OCI-LY7 (cell line): ENCODE measurements around the gene CACNA2D4. TPM values are rescaled to one million over a fixed set of nuclear protein-coding genes. Genes with fewer than 3 reads are reported as not detected.

Experiments
- BruUV-seq: library from RNA; stranded (reverse); fragments of 400-500 nt; replicated peaks from 2 replicates; lab custom pipeline; 2021; lab: Mats Ljungman, UMichigan
- CTCF ChIA-PET: fragments of 300-600 bp; sonication (Branson Sonifier 250); formaldehyde crosslinking; loops from one replicate; lab custom pipeline; 2022; ENCODE audit warnings: antibody characterized with exemption; ENCODE audit not compliant: unreplicated experiment; lab: Charles Lee
- POLR2A ChIA-PET: fragments of 300-600 bp; sonication (Branson Sonifier 250); formaldehyde crosslinking; loops from one replicate; lab custom pipeline; 2022; ENCODE audit warnings: antibody characterized with exemption; lab: Charles Lee
- DNase-seq: peaks from one replicate; pipeline ENCODE4 v3.0.0-alpha.2; 2015; ENCODE audit warnings: low spot score
- H2AFZ ChIP-seq: fragments of 200-600 bp; sonication (generic), shearing (Covaris generic); 2 replicates; pipeline ENCODE4 v1.6.1; 2014; ENCODE audit warnings: mild to moderate bottlenecking, antibody characterized with exemption, low read length, moderate library complexity
- H3K27ac ChIP-seq: fragments of 200-600 bp; sonication (generic); 2 replicates; pipeline ENCODE4 v1.5.1; 2014; ENCODE audit warnings: mixed run types, low read depth, mild to moderate bottlenecking, moderate library complexity, low read length, inconsistent platforms; ENCODE audit not compliant: poor library complexity, severe bottlenecking
- H3K36me3 ChIP-seq: fragments of 200-600 bp; sonication (generic); 2 replicates; pipeline ENCODE4 v1.6.1; 2014; ENCODE audit warnings: mild to moderate bottlenecking, antibody characterized with exemption, low read length, moderate library complexity, mixed read lengths; ENCODE audit not compliant: insufficient read depth
- H3K4me1 ChIP-seq: fragments of 200-600 bp; sonication (generic); 2 replicates; pipeline ENCODE4 v1.5.1; 2014; ENCODE audit warnings: mild to moderate bottlenecking, low read length; ENCODE audit not compliant: insufficient read depth, poor library complexity, severe bottlenecking
- H3K4me2 ChIP-seq: fragments of 200-600 bp; sonication (generic); 2 replicates; pipeline ENCODE4 v1.6.1; 2014; ENCODE audit warnings: mild to moderate bottlenecking, low read length
- H3K4me3 ChIP-seq: fragments of 200-600 bp; sonication (generic); 2 replicates; pipeline ENCODE4 v1.5.1; 2014; ENCODE audit warnings: mild to moderate bottlenecking, low read depth, low read length; ENCODE audit not compliant: poor library complexity, severe bottlenecking
- H3K79me2 ChIP-seq: fragments of 200-600 bp; sonication (generic); 2 replicates; pipeline ENCODE4 v1.6.1; 2016; ENCODE audit warnings: low read depth, mild to moderate bottlenecking, low read length, moderate library complexity, mixed read lengths; ENCODE audit not compliant: insufficient read depth
- H3K9me2 ChIP-seq: fragments of 200-600 bp; sonication (generic); 2 replicates; pipeline ENCODE4 v1.6.1; 2016; ENCODE audit warnings: mild to moderate bottlenecking, low read length, mixed read lengths; ENCODE audit not compliant: insufficient read depth
- H3K9me3 ChIP-seq: fragments of 200-600 bp; sonication (generic); 2 replicates; pipeline ENCODE4 v1.6.1; 2014; ENCODE audit warnings: mild to moderate bottlenecking, mixed run types, low read length, mixed read lengths
- H4K20me1 ChIP-seq: fragments of 200-600 bp; sonication (generic); 2 replicates; pipeline ENCODE4 v1.6.1; 2014; ENCODE audit warnings: mild to moderate bottlenecking, antibody characterized with exemption, low read length, moderate library complexity, mixed read lengths; ENCODE audit not compliant: insufficient read depth
- EZH2phosphoT487 ChIP-seq: fragments of 200-600 bp; sonication (generic); IDR thresholded peaks from 2 replicates; pipeline ENCODE4 v1.6.1; 2018; ENCODE audit warnings: low read depth, borderline replicate concordance, mild to moderate bottlenecking, mixed run types, antibody characterized with exemption, low read length, moderate library complexity, mixed read lengths
- intact Hi-C: fragments of 100-400 bp; cut with micrococcal nuclease; formaldehyde crosslinking; loops from one replicate; pipeline ENCODE4 v1.10.0; 2022; ENCODE audit not compliant: unreplicated experiment
- total RNA-seq, 2 experiments: library from RNA; depleted of rRNA in 1 of 2; stranded (reverse); fragments of >200 nt in 1 of 2; shearing (Covaris generic) in 1 of 2; gene quantifications; 2 replicates each; pipeline ENCODE4 v1.2.3, GENCODE V29; 2014 to 2022
- TF ChIP-seq, protein P1 (sequence below): fragments of 200-600 bp; sonication (generic); conservative IDR thresholded peaks from 2 replicates; pipeline ENCODE4 v1.5.1; 2014; ENCODE audit warnings: mild to moderate bottlenecking, antibody characterized with exemption, low read length, moderate library complexity, mixed read lengths

CACNA2D4 gene
- total RNA-seq, 2 experiments from 2014 or later, result 0.13 TPM; not detected in 1

DNA sequence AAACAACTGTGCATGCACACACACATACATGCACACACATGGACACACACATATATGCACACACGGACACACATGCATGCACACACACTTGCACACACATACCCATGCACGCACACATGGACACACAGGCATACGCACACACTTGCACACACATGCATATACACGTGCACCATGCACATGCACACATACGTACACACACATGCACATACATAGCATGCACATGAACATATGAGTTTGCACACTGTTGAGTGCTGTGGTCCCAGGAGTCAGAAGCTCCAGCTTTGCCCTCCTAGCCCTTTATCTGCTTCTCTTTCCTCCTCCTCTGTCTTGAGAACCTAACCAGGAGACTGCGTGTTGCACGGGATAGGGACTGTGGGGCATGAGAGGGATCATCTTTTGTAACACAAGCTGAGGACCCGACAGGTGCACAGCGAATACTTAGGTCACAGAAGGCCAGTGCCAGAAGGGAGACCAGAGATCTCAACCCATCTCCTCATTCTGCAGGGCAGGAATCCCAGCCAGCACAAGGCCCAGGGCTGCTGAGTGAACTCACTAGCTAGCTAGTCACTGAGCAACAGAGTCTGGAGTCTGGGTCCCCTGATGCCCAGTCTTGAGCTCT lies 101.6 kb downstream of the CACNA2D4 start:
- CTCF ChIA-PET, result no interaction called here

DNA sequence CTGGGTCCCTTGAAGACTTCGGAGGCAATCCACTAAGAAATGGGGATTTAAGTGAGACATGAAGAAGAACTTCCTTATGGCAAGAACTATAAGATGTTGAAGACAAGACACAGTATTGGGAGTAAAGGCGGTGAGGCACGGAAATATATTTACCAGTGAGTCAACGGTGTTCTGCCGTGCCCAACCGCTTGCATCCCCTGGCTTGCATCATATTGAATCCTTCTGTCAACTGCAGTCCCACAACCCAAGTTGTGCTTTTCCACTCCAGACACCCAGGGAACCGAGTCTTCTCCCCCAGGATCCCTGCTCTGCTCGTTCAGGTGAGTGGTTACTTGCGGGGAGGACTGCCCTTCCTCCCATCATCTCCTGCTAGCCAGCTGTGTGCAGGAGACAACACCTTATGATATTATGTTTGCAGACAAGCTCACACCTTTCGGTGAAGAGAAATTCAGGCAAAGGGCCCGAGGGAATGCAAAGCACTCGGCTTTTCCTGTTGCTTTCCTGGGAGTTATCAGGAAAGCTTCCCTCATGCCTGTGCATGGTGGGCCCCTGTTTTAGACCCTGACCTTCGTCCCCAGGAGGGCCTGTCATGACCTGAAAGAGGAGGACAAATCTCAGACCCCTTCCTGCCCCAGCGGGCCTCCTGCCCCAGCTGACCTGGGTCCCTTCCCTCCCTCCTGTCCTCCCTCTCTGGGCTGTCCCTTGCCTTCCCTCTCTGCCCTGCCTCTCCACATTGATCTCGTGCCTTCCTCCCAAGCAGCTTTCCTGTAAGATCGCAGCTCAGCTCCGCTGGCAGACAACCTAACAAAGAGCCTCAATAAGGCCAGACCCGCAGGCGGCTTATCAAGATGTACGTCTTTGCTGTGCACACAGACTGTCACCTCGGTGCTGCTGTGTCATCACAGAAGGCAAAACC lies 102.4 kb downstream of the CACNA2D4 start:
- H3K27ac ChIP-seq, result no peak overlapping the region
- TF ChIP-seq EZH2phosphoT487, result no peak
- TF ChIP-seq, protein P1, sequence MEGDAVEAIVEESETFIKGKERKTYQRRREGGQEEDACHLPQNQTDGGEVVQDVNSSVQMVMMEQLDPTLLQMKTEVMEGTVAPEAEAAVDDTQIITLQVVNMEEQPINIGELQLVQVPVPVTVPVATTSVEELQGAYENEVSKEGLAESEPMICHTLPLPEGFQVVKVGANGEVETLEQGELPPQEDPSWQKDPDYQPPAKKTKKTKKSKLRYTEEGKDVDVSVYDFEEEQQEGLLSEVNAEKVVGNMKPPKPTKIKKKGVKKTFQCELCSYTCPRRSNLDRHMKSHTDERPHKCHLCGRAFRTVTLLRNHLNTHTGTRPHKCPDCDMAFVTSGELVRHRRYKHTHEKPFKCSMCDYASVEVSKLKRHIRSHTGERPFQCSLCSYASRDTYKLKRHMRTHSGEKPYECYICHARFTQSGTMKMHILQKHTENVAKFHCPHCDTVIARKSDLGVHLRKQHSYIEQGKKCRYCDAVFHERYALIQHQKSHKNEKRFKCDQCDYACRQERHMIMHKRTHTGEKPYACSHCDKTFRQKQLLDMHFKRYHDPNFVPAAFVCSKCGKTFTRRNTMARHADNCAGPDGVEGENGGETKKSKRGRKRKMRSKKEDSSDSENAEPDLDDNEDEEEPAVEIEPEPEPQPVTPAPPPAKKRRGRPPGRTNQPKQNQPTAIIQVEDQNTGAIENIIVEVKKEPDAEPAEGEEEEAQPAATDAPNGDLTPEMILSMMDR, result no peak
- H3K9me2 ChIP-seq, result no peaks in the 10 kb centered on the region
- no peaks in the 10 kb centered on the region for H3K79me2 ChIP-seq
- H2AFZ ChIP-seq, result no peak overlapping the region
- no peak for DNase-seq
- intact Hi-C loops, result no loop called here
- no peaks in the 10 kb centered on the region for H3K36me3 ChIP-seq
- no peaks in the 10 kb centered on the region for H3K4me1 ChIP-seq
- CTCF ChIA-PET, result no interaction called here
- no peak overlapping the region for H3K4me3 ChIP-seq
- POLR2A ChIA-PET, result interaction anchor here (0.8 kb wide), 1 partner anchor 60 kb away, joined by 3 read pairs; no protein-coding TSS in a partner anchor
- no peak overlapping the region for H3K4me2 ChIP-seq
- BruUV-seq, result no TSS peak
- H4K20me1 ChIP-seq, result no peaks in the 10 kb centered on the region
- no peaks in the 10 kb centered on the region for H3K9me3 ChIP-seq

More for the DNA sequence above, 101.6 kb downstream of the CACNA2D4 start:
- DNase-seq, result no peak
- Histone ChIP-seq H3K79me2 (no peaks in the 10 kb centered on the region), H3K4me1 (no peaks in the 10 kb centered on the region), H3K4me2 (no peak overlapping the region), H3K9me3 (no peaks in the 10 kb centered on the region), H3K9me2 (no peaks in the 10 kb centered on the region), H3K27ac (no peak overlapping the region), H3K4me3 (no peak overlapping the region), H2AFZ (no peak overlapping the region), H4K20me1 (no peaks in the 10 kb centered on the region), H3K36me3 (no peaks in the 10 kb centered on the region)
- intact Hi-C loops, result no loop called here
- BruUV-seq, result no TSS peak
- no peak for TF ChIP-seq EZH2phosphoT487
- TF ChIP-seq, protein P1, result no peak
- POLR2A ChIA-PET, result no interaction called here
